GM18951 (cell line): Measurements from ENCODE around the gene OSBPL3.

Experiments
- POLR2A ChIP-seq: IDR thresholded peaks from 4 replicates; pipeline ENCODE4 v1.6.1; 2011; ENCODE audit warnings: mild to moderate bottlenecking; ENCODE audit not compliant: insufficient read length, insufficient read depth; ENCODE audit errors: extremely low read depth
- in situ Hi-C: fragments of 300-500 bp; cut with MboI; formaldehyde crosslinking; loops from one replicate; pipeline ENCODE4 v1.12.0; 2022; ENCODE audit warnings: low sequenced_read_pairs, mixed read lengths, inconsistent platforms; ENCODE audit not compliant: unreplicated experiment

The OSBPL3 gene

DNA sequence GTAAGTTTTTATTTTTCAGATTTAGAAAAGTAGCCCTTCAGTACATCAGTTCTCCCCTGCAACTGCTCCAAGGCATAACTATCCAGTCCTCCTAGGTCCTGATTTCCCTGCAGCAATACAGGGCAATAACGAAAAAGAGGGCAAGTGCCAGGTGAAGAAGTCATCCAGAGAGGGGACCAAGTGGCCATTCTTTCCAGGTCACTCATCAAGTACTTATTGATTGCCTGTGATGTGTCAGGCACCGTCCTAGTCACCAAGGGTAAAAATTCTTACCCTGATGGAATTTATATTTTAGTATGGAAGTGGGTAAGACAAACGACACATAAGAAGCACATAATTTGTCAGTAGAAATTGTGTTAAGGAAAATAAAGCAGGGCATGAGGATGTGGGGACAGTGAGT, 155.6 kb downstream of the OSBPL3 start:
- TF ChIP-seq POLR2A, result no peak
- in situ Hi-C loops, result no loop called here

DNA sequence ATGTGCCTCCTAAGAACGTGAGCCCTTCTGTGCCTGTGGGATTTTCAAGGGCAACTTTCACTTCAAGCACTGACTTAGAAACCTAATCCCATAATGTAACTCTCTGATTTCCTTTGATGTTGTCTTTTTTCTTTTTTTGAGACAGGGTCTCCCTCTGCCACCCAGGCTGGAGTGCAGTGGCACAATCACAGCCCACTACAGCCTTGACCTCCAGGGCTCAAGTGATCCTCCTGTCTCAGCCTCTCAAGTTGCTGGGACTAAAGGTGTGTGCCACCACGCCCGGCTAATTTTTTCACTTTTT, 158.3 kb downstream of the OSBPL3 start:
- no peak for TF ChIP-seq POLR2A
- in situ Hi-C loops, result no loop called here

DNA sequence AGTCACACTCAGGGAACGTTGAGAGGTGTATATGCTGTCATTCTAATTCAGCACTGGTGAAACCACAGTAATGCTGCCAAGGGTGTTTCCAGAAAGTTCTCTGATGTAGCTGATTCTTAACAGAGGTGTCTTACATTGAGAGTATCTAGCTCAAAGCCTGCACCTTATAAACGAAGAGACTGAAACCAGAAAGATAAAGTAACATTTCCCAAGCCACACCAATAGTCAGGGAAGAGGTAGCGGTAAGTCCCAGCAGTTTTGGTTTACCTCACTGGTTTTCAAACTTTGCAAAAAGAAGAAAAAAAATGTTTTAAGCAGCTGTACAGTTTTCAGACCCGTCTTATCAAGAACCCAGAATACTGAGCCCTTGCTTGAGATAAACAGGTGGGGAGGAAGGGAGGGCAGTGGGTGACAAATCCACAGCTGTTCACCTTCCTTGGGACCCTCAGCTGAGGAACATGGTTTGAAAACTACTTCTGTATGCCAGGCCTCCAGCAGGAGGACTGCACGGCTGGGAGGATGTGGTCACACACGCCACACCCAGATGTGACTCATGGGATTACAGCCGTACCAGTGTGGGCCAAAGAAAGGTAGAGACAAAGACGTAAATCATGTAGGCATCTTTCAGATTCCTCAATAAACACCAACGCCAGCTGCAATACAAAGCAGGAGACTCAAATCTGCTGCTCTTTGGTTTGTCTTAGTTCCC, 158.8 kb downstream of the OSBPL3 start:
- TF ChIP-seq POLR2A, result peak; percentile 55
- in situ Hi-C loops, result no loop called here

DNA sequence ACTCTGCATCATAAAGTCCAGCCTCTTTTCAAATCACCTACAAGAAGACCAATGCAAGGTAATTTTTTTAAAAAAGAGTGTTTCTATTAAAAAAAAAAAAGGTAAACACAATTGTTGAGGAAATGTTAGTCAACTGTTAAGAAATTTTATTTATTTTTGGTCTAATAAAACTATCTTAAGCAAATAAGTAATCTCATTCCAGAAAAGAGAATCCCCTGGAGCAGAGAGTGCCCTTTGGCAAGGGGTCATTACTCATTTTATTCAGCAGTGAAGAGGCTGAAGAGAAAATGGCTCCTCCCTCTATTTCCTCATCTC, 159.3 kb downstream of the OSBPL3 start:
- in situ Hi-C loops, result no loop called here
- no peak for TF ChIP-seq POLR2A

DNA sequence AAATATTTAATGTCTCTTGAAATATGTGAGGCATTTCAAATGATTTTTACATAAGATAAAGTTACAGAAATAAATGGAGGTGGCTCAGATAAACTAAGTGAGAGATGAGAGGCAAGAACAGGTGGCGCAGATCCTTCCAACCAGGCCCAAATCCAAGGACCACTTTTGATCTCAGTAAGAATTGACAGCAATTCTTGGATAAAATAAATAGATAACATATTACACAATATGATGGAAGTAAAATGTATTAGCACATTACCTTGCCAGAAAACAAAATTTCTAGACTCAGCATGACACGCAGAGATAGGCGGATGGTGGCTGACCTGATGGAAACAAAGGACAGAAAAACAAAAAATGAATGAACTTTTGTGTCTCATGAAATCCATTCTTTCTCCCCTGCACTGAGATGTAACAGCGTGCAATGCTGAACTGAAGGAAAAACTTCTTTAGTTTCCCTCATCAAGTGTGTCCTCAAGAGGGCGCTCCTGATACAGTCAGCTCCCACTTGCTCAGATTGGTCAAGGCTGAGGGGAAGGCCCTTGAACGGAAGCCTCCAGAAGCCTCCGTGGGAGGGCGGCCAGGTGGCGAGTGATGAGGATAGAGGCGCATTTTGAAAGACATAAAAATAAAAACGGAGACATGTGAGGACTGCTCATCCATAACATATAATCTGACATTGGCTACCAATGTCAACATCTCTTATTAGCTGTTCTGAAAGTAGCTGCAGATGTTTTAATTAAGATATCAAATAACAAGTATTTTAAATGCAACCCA, 159.9 kb downstream of the OSBPL3 start:
- in situ Hi-C loops, result loop anchor here (5.0 kb wide), 1 partner anchor 272 kb away; no protein-coding TSS in a partner anchor

DNA sequence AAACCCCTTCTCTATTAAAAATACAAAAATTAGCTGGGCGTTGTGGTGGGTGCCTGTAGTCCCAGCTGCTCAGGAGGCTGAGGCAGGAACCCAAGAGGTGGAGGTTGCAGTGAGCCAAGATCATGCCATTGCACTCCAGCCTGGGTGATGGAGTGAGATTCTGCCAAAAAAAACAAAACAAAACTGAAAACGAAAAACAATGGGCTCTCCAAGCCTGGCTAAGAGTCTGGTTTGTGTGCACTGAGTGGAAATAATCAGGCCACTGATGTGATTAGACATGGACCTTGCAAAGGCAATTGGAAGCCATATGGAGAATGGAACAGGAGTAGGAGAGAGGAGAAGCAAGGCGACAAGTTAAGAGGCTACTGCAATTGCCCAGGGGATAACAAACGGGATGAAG, 162.6 kb downstream of the OSBPL3 start:
- in situ Hi-C loops, result loop anchor here (5.0 kb wide), 1 partner anchor 275 kb away; no protein-coding TSS in a partner anchor
- TF ChIP-seq POLR2A, result no peak

More for the DNA sequence above, 159.9 kb downstream of the OSBPL3 start:
- TF ChIP-seq POLR2A, result no peak

DNA sequence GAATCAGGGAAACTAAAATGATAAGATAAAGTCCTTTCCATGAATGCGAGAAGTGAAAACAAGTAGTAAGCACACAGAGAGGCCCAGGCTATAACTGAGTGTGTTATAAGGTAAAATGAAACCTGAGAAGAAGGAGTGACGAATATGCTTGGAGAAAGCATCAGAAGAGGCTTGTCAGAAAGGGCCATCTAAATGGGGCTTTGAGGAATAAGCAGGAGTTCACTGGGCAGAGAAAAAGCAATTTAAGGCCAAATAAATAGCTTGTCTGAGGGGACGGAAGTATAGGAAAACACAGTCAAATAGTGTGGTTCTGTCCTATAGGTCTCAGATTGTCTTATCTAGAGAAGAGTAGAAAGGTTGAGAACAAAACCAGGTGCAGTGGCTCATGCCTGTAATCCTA, 163.1 kb downstream of the OSBPL3 start:
- TF ChIP-seq POLR2A, result no peak
- in situ Hi-C loops, result loop anchor here (5.0 kb wide), 1 partner anchor 275 kb away; no protein-coding TSS in a partner anchor

DNA sequence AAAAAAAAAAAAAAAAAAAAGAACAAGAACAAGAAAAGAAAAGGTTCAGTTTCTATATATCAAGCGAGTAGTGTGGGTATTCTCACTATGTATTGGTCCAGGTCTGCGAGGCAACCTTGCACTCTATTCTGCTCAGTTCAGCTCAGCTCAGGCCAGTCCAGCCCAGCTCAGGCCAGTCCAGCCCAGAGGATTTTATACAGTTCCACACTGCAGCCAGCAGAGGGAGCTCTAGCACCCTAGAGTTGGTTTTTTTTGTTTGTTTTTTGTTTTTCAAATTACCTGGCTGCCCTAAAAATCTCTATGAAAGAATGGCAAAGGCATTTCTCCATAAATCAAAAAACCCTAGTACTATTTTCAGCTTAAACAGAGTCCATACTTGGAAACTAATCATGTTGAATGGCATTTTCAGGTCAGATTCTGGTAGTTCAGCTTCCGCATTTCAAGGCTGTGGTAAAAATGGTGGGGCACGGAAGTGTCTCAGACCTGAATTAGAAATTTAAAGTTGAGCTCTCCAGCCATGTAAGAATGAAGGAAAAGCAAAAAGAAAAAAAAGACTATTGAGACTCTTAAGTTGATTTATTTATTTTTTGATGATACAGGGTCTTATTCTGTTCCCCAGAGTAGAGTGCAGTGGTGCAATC, 167.6 kb downstream of the OSBPL3 start:
- no peak for TF ChIP-seq POLR2A
- in situ Hi-C loops, result no loop called here

DNA sequence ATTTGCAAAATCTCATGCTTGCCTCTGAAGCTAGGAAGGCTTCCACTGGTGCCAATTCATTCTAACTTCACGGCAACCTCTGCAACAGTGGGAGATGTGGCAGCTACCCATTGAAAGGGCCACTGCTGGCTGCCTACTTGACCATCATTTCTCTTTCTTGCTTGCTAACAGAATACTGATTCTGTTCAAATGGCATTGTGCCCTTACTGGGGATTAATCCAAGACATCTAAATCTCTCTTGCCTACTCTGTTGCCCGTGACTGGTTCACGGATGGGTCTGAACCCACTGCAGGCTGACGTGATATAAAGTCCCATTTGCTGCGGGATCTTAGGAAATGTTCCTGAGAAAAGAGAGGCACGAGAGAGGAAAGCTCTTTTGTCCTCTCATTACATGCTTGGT, 171.5 kb downstream of the OSBPL3 start:
- in situ Hi-C loops, result no loop called here
- TF ChIP-seq POLR2A, result no peak

DNA sequence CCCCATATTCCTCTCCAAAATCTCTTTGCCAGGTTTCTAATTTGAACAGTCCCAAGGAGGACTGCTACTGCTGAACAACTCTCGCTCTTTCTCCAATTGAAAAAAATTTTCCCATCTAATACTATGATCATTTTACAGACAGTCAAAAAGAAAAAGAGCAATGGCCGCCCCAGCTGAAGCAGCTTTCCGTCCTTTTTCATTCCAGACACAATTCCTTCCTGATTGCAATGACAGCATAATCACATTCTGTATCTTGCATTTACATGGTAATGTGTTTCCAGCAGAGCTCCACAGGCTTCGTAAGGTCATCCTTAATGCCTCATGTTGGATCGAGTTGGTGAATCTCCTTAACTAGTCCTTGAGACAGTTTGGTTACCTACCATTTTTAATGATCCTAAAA, 177.7 kb downstream of the OSBPL3 start:
- in situ Hi-C loops, result no loop called here
- TF ChIP-seq POLR2A, result no peak

DNA sequence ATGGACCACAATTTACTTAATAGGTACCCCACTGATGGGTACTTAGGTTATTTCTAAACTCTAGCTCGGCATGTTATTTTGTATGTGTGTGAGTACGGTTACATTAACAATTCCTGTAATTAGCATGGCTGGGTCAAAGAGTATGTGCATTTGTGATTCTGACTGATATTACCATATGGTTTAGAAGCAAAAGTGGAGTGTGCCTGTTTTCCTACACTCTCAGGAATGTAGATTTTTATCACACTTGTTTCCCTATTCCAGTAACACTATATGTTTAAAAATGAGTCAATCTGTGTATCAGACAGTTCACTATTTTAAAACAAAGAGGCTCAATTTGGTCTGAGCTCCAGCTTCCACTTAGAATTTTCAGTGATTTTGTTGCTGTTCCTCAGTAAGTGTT, 178.1 kb downstream of the OSBPL3 start:
- in situ Hi-C loops, result no loop called here
- no peak for TF ChIP-seq POLR2A

DNA sequence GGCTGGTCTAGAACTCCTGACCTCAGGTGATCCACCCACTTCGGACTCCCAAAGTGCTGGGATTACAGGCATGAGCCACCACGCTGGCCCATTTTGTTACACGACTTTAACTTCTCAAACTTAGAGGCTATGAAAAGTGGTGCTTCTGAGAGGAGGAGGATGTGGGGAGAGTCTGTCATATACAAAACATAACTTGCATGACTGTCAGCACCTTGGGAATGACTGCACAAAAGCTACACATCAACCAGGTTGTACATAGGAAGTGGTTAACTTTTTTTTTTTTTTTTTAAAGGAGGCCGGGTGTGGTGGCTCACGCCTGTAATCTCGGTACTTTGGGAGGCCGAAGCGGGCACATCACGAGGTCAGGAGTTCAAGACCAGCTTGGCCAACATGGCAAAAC, 179.3 kb downstream of the OSBPL3 start:
- TF ChIP-seq POLR2A, result no peak
- in situ Hi-C loops, result no loop called here

DNA sequence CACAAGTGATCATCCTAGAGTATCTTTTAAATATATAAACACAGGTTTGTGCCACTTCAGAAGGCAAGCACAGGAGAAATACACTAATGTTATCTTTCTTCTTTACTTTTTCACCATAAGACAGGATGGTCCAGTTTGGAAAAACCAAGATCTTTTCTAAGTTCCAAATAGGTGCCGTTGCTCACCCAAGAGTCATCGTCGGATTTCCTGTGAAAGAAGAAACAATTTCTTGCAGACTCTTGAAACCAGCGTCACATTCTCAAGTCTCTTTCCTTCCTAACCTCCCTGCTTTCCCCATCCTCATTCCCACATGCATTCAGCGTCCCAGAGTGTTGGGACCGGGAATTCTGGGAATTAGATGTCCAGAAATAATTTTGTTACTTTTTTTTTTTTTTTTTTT, 179.9 kb downstream of the OSBPL3 start:
- TF ChIP-seq POLR2A, result no peak
- in situ Hi-C loops, result no loop called here

DNA sequence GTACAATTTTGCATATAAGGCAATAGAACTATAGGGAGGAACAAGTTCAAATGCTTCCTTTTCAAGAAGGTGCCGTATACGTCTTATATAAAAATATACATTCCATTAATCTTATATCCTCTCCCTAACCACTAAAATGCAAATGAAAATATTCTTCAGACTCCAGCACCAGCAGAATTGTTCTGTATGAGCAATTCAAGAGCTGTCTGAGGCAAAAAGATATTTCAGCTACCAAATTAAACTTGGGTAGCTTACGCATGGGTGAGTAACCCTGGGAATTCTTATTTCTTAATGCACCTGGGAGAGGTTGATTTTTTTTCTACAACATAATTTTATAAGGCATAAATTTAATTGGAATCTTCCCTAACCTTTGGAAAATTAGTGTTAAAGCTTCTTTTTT, 180.5 kb downstream of the OSBPL3 start:
- in situ Hi-C loops, result no loop called here
- no peak for TF ChIP-seq POLR2A
